ENCODE results near the gene MYL5. TPM values are rescaled to one million over a fixed set of nuclear protein-coding genes. Genes with fewer than 3 reads are reported as not detected.

Gene MYL5, protein sequence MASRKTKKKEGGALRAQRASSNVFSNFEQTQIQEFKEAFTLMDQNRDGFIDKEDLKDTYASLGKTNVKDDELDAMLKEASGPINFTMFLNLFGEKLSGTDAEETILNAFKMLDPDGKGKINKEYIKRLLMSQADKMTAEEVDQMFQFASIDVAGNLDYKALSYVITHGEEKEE
- total RNA-seq (2014; rRNA removed; shearing (Covaris generic); ENCODE audit: low replicate concordance), result 1.2 TPM in 1 of 2 replicates, not detected in the other

DNA sequence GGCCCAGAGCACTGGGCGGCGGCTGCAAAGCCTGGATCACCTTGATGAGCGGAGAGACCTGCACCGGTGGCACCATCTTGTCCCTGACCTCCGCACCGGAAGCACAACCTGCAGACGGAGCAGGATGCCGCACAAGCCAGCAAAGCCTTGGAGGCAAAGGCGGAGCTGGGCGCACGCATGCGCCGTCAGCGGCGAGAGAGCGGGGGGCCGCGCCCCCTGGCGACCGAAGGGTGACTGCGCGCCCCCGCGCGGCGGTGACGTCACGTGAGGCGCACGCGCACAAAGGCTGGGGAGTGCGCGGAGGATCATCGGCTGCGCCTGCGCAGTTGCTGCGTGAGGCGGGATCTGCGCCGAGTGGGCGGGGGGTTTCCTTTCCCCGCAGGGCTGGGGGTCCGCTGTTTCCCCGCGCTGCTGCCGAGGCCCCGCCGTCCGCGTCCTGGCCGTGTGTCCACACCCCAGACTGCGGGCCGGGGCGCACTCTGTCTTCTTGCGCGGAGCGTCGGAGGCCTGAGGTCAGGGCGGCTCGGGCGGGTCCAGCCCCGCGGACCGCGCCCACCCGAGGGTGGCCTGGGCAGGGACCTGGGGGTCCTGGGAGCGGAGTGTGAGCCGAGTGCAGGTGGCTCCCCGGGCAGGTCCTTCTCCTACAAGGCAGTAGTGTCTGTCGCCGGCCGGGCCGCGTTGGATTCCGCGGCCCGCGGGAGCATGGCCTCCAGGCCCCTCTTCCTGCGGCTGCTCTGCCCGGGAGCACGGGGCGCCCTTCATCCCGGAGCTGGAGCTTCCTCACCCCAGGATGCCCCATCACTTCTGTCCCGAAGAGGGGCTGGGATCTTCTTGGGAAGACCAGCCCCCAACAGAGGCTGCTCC lies at the start of gene MYL5, which contains the start of gene ATP5ME:
Gene MYL5 (plus strand): TSS at position 371 of the 864 bp plus-strand sequence. CDS start 3,485 bp downstream, outside the sequence.
Gene ATP5ME (minus strand): TSS at position 105 of the 864 bp plus-strand sequence. CDS start 29 bp downstream, at position 76.
- Histone ChIP-seq H3K27me3 (no peaks in the 10 kb centered on the region), H3K36me3 (peaks cover 21% of the 10 kb centered on the region), H3K9me3 (no peaks in the 10 kb centered on the region), H3K4me3 (peak within 1 kb of the TSS; percentile 76)
- peak; percentile 90 for DNase-seq

DNA sequence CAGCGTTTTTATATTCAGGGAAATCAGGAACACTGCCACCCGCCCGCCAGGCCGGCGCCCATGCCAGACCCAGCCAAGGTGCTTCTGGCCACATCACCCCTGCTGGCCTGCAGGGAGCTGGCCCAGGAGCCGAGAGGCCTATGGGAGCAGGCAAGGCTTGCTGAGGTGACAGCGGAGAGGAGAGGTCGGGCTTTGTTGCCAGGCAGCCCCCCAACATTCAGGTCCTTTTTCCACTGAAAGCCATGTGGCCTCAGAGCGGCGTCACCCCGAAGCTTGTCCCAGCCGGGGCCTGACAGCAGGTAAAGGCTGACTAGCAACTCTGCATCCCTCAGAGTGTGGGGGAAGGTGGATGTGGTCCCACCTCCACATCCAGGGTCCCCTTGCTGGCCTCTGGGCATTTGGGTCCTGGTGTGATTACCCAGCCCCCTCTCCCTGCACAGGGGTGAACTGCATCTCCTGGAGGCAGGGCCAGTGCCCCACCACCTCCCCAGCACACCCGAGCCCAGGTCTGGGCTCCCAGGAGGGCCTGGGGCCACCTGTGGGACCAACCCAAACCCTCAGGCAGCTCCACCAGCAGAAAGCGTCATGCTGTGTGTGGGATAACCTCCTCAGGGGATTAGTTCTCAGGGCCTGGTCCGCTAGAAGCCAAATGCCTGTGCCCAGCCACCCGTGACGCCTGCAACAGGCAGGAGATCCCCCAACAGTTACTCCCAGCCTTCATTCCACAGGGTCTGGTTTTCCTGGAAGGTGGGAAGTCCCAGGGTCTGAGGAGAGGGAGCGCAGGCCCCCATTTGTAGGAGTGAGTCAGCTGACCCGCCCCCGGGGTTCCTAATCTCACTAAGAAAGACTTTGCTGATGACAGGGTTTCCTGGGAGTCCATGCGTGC lies 49.4 kb upstream of the MYL5 start, which contains the start of gene PDE6B:
Gene PDE6B (plus strand): TSS at position 869 of the 886 bp plus-strand sequence. CDS start 54 bp downstream, outside the sequence.
- no peak for DNase-seq
- H3K4me3 ChIP-seq, result no peak within 1 kb of the TSS
- H3K36me3 ChIP-seq, result no peaks in the 10 kb centered on the region
- no peaks in the 10 kb centered on the region for H3K27me3 ChIP-seq
- no peaks in the 10 kb centered on the region for H3K9me3 ChIP-seq

DNA sequence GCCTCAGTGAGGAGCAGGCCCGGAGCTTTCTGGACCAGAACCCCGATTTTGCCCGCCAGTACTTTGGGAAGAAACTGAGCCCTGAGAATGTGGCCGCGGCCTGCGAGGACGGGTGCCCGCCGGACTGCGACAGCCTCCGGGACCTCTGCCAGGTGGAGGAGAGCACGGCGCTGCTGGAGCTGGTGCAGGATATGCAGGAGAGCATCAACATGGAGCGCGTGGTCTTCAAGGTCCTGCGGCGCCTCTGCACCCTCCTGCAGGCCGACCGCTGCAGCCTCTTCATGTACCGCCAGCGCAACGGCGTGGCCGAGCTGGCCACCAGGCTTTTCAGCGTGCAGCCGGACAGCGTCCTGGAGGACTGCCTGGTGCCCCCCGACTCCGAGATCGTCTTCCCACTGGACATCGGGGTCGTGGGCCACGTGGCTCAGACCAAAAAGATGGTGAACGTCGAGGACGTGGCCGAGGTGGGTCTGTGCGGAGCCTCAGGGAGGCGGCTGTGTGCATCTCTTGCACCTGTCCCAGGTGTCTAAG lies 48.6 kb upstream of the MYL5 start:
- no peaks in the 10 kb centered on the region for H3K9me3 ChIP-seq
- no peaks in the 10 kb centered on the region for H3K36me3 ChIP-seq
- DNase-seq, result no peak
- H3K27me3 ChIP-seq, result no peaks in the 10 kb centered on the region
- H3K4me3 ChIP-seq, result no peak overlapping the region

DNA sequence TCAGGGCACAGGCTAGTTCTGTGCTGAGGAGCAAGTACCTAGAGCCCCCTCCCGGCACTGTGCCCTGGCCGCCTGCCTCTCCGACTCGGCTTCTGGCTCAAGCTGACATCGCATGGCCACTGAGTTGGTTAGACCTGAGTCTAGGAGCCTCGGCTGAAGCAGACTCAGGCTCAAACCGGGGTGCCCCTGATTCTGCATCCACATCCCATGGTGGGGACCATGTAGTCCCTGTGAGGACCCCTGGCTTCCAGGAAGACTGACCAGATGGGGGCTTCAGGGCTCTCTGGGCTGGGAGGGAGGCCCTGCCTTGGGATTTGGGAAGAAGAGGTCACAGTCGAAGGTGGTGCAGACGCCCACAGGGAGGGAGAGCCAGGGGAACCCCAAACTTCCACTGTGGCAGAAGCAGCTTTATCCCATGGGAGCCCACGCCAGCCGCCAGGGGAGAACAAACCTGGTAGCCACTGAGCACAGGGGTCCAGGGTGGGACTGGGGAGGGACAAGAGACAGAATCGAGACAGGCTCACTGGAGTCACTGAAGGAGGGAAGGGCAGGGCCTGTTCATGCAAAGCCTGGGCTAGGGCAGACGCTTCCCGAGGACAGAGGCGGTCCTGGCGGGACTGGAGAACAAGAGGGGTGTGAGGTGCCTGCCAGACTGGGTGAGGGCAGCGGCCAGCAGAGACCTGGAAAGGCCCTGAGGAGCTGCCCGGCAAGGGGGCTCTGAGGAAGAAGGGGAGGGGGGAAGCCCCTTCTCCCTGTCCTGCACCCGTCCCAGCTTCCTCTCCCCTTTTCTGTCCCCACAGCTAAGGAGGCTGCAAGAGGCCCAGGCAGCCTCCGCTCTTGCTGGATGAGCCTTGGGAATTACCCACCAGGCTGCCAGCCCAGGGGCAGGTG lies 47.9 kb upstream of the MYL5 start:
- Histone ChIP-seq H3K9me3 (no peaks in the 10 kb centered on the region), H3K4me3 (no peak overlapping the region), H3K27me3 (no peaks in the 10 kb centered on the region), H3K36me3 (no peaks in the 10 kb centered on the region)
- DNase-seq, result no peak

DNA sequence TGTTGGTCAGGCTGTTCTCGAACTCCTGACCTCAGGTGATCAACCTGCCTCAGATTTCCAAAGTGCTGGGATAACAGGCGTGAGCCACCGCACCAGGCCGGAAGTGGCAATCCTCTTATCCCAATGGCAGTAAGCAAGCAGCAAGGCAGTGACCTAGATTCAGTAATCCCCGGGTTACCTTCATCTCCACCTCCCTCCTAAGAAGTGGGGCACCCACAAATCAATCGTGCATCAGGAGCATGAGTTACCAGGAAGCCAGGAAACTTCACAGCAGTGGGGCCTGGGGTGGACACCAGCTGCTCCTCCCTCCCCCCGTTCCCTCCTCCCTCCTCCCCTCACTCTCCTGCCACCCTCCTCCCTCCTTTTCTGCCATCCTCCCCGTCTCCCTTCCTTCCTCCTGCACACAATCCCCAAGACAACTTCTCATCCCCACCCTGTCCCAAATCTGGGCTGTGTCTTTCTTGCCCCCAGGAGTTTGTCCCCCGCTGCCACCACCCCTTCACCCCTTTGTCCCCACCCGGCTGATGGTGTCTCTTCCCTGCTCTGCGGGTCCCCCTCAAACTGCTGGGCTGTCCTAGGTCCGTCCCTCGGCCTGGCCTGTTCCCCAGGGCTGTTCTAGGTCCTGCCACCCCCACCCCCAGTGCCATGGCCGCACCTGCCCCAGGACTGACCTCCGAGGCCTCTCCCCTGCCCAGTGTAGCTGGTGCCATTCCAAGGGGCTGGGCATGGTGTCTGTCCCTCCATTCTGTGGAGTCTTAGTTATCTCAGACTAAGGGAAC lies 46.8 kb upstream of the MYL5 start:
- Histone ChIP-seq H3K9me3 (no peaks in the 10 kb centered on the region), H3K4me3 (no peak overlapping the region), H3K27me3 (no peaks in the 10 kb centered on the region), H3K36me3 (no peaks in the 10 kb centered on the region)
- DNase-seq, result no peak

DNA sequence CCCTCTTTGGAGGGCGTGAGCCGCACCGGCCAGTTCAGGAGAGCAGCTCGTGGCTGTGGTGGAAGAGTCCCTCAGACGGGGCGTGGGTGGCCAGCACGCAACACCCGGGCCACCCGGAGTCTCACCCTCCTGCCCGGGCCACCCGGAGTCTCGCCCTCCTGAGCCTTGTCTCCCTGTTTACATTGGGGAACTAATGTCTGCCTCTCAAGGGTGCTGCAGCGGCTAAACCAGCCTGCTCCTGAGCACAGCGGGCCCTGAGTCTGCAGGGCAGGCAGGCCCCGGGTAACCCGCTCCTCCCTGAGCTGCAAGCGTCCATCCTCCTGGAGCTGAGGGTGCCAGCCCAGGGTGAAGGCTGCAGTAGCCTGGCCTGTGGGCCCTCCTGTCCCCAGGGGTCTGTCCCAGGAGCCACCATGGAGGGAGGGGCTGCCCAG lies 46.0 kb upstream of the MYL5 start:
- Histone ChIP-seq H3K27me3 (no peaks in the 10 kb centered on the region), H3K36me3 (no peaks in the 10 kb centered on the region), H3K4me3 (no peak overlapping the region), H3K9me3 (no peaks in the 10 kb centered on the region)
- DNase-seq, result no peak

DNA sequence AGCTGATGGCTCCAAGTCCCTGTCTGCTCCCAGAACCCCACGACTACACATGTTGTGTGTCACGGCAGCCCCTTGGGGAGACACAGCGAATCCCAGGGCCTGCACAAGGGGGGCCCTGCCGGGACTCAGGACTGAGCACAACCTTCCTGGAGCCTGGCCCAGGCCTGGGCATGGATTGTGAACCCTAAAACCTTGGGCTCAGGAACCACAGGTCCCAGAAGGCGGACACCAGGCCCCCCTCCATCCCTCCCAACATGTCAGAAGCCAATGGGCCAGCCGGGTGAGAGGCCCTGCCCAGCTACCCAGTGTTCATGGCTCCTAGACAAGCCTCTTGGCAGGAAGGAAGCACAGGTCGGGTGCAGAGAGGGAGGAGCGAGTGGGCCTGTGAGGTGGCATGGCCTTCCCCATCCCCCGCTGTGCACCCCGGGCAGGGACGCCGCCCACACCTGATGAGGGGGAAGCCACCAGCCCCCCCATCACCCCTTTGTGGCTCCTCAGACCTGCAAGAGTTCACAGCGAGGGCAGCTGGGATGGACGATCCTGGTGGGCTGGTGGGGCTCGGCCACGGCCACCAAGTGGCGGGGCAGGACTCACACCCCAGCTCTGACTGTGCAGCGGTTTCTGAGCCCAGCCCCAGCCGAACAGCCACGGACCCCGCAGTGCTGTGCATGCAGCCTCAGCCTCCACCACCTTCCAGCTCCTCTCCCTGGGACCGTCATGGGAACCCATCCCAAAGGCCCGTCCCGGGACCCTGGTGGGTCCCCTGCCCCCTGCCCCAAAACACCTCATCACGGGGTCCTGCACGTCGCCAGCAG lies 45.3 kb upstream of the MYL5 start:
- H3K27me3 ChIP-seq, result no peaks in the 10 kb centered on the region
- H3K36me3 ChIP-seq, result no peaks in the 10 kb centered on the region
- H3K4me3 ChIP-seq, result no peak overlapping the region
- no peak for DNase-seq
- H3K9me3 ChIP-seq, result no peaks in the 10 kb centered on the region

DNA sequence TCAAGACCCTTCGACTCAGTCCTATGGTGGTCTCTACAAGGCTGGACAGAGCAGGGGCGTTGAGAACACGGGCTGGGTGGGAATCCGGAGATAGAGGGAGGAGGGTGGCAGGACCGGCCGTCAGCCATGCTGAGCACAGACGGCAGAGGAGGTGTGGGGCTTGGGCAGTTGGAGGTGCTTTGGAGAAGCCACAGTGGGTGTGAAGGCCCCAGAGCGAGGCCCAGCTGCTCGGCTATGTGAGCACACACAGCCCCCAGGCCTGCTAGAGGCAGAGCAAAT lies 44.8 kb upstream of the MYL5 start:
- Histone ChIP-seq H3K4me3 (no peak overlapping the region), H3K36me3 (no peaks in the 10 kb centered on the region), H3K9me3 (no peaks in the 10 kb centered on the region), H3K27me3 (no peaks in the 10 kb centered on the region)
- no peak for DNase-seq

DNA sequence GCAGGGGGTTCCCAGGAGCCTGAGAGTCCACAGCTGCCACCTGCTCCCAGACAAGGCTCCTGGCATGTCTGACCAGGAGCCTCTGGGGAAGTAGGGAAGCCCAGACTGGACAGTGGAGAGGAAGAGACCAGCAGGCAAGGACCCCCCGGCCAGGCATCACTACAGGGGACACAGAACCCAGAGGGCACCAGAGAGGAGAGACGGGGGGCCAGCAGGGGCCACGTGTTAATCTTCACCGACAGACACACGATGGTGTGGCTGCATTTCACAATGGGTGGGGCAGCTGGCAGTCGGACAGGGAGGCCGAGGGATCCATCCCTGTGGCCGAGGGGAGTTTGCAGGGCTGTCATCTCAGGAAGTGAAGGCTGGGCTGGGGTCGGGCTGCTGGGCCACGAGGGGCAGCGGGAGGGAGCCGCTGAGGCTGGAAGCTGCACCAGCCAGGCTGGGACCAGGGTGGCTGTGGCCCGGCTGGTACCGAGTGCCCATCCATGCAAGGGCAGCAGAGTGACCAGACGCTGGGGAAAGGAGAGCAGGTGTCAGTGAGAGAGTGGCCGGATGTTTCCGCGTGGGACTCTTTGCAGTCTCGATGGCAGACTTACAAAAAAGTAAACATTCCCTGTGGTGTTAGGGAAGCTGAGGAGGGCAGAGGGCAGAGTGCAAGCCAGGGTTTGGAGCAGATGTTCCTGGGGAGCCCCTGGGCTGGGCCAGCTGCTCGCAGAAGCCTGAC lies 44.3 kb upstream of the MYL5 start:
- DNase-seq, result no peak
- no peaks in the 10 kb centered on the region for H3K9me3 ChIP-seq
- H3K36me3 ChIP-seq, result no peaks in the 10 kb centered on the region

DNA sequence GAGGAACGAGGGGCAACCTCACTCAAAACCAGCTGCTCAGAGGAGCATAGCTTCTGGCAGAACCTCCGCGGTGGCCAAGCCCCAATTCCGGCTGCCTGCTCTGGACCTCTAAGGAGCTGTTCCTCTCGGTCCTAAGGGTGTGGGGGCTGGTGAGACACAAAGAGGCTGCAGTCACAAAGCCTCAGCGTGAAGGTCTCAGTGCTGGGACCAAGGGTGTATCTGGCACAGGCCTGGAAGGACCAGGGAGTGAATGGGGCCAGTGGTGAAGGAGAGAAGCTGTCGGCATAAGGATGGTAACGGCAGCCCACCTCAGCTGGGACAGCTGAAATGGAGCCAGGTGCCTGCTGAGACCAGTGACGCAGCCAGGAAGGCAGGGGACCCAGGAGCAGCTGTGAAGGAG lies 43.7 kb upstream of the MYL5 start:
- Histone ChIP-seq H3K36me3 (no peaks in the 10 kb centered on the region), H3K27me3 (no peaks in the 10 kb centered on the region), H3K4me3 (no peak overlapping the region), H3K9me3 (no peaks in the 10 kb centered on the region)
- no peak for DNase-seq

More for the DNA sequence above, 44.3 kb upstream of the MYL5 start:
- Histone ChIP-seq H3K4me3 (no peak overlapping the region), H3K27me3 (no peaks in the 10 kb centered on the region)

DNA sequence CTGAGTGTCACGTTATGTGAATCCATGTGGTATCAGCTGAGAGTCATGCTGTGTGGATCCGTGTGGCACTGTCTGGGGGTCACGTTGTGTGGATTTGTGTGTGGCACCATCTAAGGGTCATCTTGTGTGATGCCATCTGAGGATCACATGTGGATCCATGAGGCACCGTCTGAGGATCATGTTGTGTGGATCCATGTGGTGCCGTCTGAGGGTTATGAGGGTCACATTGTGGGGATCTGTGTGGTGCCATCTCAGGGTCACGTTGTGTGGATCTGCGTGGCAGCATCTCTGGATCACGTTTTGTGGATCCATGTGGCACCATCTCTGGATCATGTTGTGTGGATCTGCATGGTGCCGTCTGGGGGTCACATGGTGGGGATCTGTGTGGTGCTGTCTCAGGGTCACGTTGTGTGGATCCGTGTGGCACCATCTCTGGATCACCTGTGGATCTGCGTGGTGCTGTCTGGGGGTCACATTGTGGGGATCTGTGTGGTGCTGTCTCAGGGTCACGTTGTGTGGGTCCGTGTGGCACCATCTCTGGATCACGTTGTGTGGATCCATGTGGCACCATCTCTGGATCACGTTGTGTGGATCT lies 42.0 kb upstream of the MYL5 start:
- DNase-seq, result no peak
- Histone ChIP-seq H3K9me3 (no peaks in the 10 kb centered on the region), H3K4me3 (no peak overlapping the region), H3K27me3 (no peaks in the 10 kb centered on the region), H3K36me3 (no peaks in the 10 kb centered on the region)

DNA sequence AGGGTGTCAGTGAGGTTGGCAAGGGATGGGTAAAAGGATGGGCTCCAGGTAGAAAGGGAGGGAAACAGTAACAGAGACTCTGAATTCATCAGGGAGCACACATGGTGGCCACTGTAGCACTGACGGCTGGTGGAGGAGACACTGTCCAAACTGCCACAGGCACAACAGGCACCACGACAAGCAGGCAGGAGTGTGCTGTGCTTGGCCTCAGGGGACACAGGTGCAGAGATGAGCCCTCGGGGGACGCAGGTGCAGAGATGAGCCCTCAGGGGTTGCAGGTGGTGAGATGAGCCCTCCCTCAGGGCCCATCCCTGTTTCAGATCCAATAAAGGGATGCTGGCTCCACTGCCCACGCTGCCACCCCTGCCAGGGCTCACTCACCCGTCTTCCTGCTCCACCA lies 41.4 kb upstream of the MYL5 start:
- Histone ChIP-seq H3K9me3 (no peaks in the 10 kb centered on the region), H3K36me3 (no peaks in the 10 kb centered on the region), H3K4me3 (no peak overlapping the region), H3K27me3 (no peaks in the 10 kb centered on the region)
- no peak for DNase-seq

DNA sequence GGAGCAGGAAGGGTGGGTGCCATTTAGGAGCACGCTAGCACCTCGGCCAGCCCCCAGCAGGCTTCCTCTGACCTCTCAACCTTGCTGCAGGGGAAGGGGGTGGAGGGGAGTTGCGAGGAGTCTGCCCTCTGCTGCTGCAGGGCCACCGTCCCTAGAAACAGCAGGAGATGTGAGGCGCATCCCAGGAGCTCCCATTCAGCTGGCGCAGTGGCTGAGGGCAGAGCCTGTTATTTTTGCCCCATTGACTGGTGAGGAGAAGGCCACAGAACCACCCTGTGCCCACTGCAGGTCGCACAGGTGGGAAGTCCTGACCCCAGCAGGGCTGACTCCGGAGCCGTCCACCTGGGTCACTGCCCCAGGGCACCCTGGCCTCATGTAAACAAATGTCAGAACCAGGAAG lies 40.9 kb upstream of the MYL5 start:
- Histone ChIP-seq H3K9me3 (no peaks in the 10 kb centered on the region), H3K36me3 (no peaks in the 10 kb centered on the region), H3K4me3 (no peak overlapping the region), H3K27me3 (no peaks in the 10 kb centered on the region)
- DNase-seq, result no peak

Data from MG63 (cell line).